Amniotic stem cell (primary cell): Measurements from ENCODE around the gene CNN3.

Experiments used
- DNase-seq: peaks from one replicate; lab custom pipeline; 2025; lab: John Stamatoyannopoulos, UW

Gene CNN3

GRCh38 chr1:94922761-94923331 is 4.1 kb downstream of the CNN3 start:
- no peak for DNase-seq

GRCh38 chr1:94921977-94922376 is 4.9 kb downstream of the CNN3 start:
- DNase-seq = no peak

GRCh38 chr1:94920061-94920460 is 6.8 kb downstream of the CNN3 start:
- DNase-seq = no peak

- no peak for DNase-seq
These were observed 7.5 kb downstream of the CNN3 start for GRCh38 chr1:94919241-94920030.

GRCh38 chr1:94917251-94917650 is 9.7 kb downstream of the CNN3 start:
- no peak for DNase-seq

GRCh38 chr1:94912263-94913184 is 14.4 kb downstream of the CNN3 start:
- DNase-seq = no peak

- no peak for DNase-seq
These were observed 17.4 kb downstream of the CNN3 start for GRCh38 chr1:94909486-94909885.

- DNase-seq = no peak
These were observed 17.9 kb downstream of the CNN3 start for GRCh38 chr1:94908965-94909364.

- DNase-seq = no peak
These were observed 18.7 kb downstream of the CNN3 start for GRCh38 chr1:94908190-94908589.

- DNase-seq = no peak
These were observed 19.8 kb downstream of the CNN3 start for GRCh38 chr1:94907136-94907535.

GRCh38 chr1:94906382-94906781 is 20.5 kb downstream of the CNN3 start:
- no peak for DNase-seq

GRCh38 chr1:94905207-94905606 is 21.7 kb downstream of the CNN3 start:
- no peak for DNase-seq

- no peak for DNase-seq
These were observed 23.5 kb downstream of the CNN3 start for GRCh38 chr1:94903280-94904009.

GRCh38 chr1:94901841-94902240 is 25.1 kb downstream of the CNN3 start:
- DNase-seq = no peak

GRCh38 chr1:94899756-94900155 is 27.2 kb downstream of the CNN3 start:
- no peak for DNase-seq

GRCh38 chr1:94898491-94899385 is 28.2 kb downstream of the CNN3 start:
- no peak for DNase-seq

- no peak for DNase-seq
These were observed 31.4 kb downstream of the CNN3 start for GRCh38 chr1:94895518-94895917.

GRCh38 chr1:94894630-94895029 is 32.3 kb downstream of the CNN3 start:
- no peak for DNase-seq

GRCh38 chr1:94892604-94893254 is 34.2 kb downstream of the CNN3 start:
- no peak for DNase-seq

- no peak for DNase-seq
These were observed 38.7 kb downstream of the CNN3 start for GRCh38 chr1:94888201-94888600.
